Effector memory CD4-positive, alpha-beta T cell (primary cell): ENCODE measurements around the gene AQP5.

Experiments
- DNase-seq, 3 donors: peaks; one replicate each; pipeline ENCODE4 v3.0.0-alpha.2; 2020
- H3K27ac ChIP-seq: 2 replicates; pipeline ENCODE4 v1.7.0; 2013; ENCODE audit warnings: mild to moderate bottlenecking, low read length, moderate library complexity; ENCODE audit not compliant: insufficient read depth, poor library complexity, severe bottlenecking
- H3K27me3 ChIP-seq: replicated peaks from 2 replicates; pipeline ENCODE4 v1.7.0; 2013; ENCODE audit warnings: mild to moderate bottlenecking, low read length; ENCODE audit not compliant: insufficient read depth, control insufficient read depth, poor library complexity, severe bottlenecking
- H3K36me3 ChIP-seq: 2 replicates; pipeline ENCODE4 v1.7.0; 2013; ENCODE audit warnings: mild to moderate bottlenecking, low read length, moderate library complexity; ENCODE audit not compliant: control insufficient read depth, insufficient read depth
- H3K4me1 ChIP-seq: 2 replicates; pipeline ENCODE4 v1.7.0; 2013; ENCODE audit warnings: low read length, mild to moderate bottlenecking; ENCODE audit not compliant: control insufficient read depth, insufficient read depth, poor library complexity, severe bottlenecking
- H3K4me3 ChIP-seq: 2 replicates; pipeline ENCODE4 v1.7.0; 2013; ENCODE audit warnings: low read length, low read depth, mild to moderate bottlenecking; ENCODE audit not compliant: insufficient read depth, poor library complexity, severe bottlenecking
- H3K9me3 ChIP-seq: 2 replicates; pipeline ENCODE4 v1.7.0; 2013; ENCODE audit warnings: mild to moderate bottlenecking, low read length, moderate library complexity; ENCODE audit not compliant: control insufficient read depth

AQP5 gene

GRCh38 chr12:49956663-49957569, 4.8 kb upstream of the AQP5 start:
- H3K27ac ChIP-seq: no peak overlapping the region
- no peak for DNase-seq
- no peaks in the 10 kb centered on the region for H3K36me3 ChIP-seq
- no peaks in the 10 kb centered on the region for H3K9me3 ChIP-seq
- no peak overlapping the region for H3K4me3 ChIP-seq
- peaks cover 5% of the 10 kb centered on the region for H3K4me1 ChIP-seq
- peaks cover 41% of the 10 kb centered on the region for H3K27me3 ChIP-seq

DNA sequence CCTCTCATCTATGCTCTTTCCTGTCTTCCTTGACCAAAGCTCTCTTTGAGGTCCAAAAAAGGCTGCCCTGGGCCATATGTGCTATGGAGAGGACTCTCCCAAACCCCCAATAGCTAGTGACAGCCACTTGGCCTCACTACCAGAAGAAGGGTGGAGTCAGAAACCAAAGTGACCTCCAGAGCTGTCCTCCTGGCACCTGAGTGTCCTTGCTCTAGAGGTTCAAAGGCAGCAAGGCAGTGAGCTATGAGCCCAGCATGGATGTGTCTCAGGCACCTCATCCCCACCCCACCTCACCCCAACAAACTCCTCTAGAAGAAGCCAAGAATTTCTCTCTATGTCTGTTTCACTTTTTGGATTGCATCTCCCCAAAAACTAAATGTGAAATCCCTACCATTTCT, 4.1 kb upstream of the AQP5 start:
- Histone ChIP-seq H3K27ac (no peak overlapping the region), H3K36me3 (no peaks in the 10 kb centered on the region), H3K4me3 (no peak overlapping the region), H3K27me3 (peaks cover 48% of the 10 kb centered on the region), H3K4me1 (peaks cover 5% of the 10 kb centered on the region), H3K9me3 (no peaks in the 10 kb centered on the region)
- no peak for DNase-seq

- H3K27me3 ChIP-seq: peaks cover 38% of the 10 kb centered on the region
- no peak overlapping the region for H3K27ac ChIP-seq
- no peaks in the 10 kb centered on the region for H3K9me3 ChIP-seq
- no peaks in the 10 kb centered on the region for H3K36me3 ChIP-seq
- peaks cover 5% of the 10 kb centered on the region for H3K4me1 ChIP-seq
- DNase-seq: no peak
- H3K4me3 ChIP-seq: no peak overlapping the region
These were observed 1.8 kb upstream of the AQP5 start for GRCh38 chr12:49959685-49960473.

- H3K36me3 ChIP-seq: no peaks in the 10 kb centered on the region
- DNase-seq: no peak
- no peak overlapping the region for H3K27ac ChIP-seq
- H3K4me1 ChIP-seq: peaks cover 5% of the 10 kb centered on the region
- H3K27me3 ChIP-seq: peaks cover 38% of the 10 kb centered on the region
- H3K9me3 ChIP-seq: no peaks in the 10 kb centered on the region
- no peak overlapping the region for H3K4me3 ChIP-seq
These were observed 1.1 kb upstream of the AQP5 start for GRCh38 chr12:49960474-49961110.

DNA sequence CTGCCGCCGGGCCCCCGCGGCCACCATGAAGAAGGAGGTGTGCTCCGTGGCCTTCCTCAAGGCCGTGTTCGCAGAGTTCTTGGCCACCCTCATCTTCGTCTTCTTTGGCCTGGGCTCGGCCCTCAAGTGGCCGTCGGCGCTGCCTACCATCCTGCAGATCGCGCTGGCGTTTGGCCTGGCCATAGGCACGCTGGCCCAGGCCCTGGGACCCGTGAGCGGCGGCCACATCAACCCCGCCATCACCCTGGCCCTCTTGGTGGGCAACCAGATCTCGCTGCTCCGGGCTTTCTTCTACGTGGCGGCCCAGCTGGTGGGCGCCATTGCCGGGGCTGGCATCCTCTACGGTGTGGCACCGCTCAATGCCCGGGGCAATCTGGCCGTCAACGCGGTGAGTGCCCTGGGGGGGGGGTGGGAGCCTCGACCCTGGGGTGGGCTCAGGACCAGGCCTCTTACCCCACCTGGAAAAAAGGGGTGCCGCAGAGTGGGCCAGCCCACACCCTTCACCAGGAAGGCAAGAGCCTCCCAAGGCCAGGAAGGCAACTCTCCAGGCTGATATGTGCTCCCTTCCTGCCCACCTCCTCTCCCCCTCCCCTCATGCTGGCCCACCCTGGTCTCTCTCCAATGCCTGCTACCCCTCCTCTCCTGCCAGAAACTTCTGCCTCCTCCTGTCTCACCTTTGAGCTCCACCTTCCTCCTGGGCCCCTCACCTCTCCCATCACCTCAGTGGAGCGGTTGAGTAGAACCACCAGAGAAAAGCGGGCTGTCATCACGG, 507 bp downstream of the AQP5 start:
- H3K36me3 ChIP-seq: no peaks in the 10 kb centered on the region
- H3K9me3 ChIP-seq: no peaks in the 10 kb centered on the region
- no peak for DNase-seq
- H3K27ac ChIP-seq: no peak overlapping the region
- peaks cover 36% of the 10 kb centered on the region for H3K27me3 ChIP-seq
- H3K4me3 ChIP-seq: no peak overlapping the region
- peaks cover 7% of the 10 kb centered on the region for H3K4me1 ChIP-seq

- Histone ChIP-seq H3K4me1 (peaks cover 13% of the 10 kb centered on the region), H3K4me3 (no peak overlapping the region), H3K27me3 (peaks cover 39% of the 10 kb centered on the region), H3K9me3 (no peaks in the 10 kb centered on the region), H3K27ac (no peak overlapping the region), H3K36me3 (no peaks in the 10 kb centered on the region)
- DNase-seq: no peak
These were observed 1.4 kb downstream of the AQP5 start for GRCh38 chr12:49962861-49963765.

- Histone ChIP-seq H3K9me3 (no peaks in the 10 kb centered on the region), H3K36me3 (no peaks in the 10 kb centered on the region), H3K4me3 (no peak overlapping the region), H3K27me3 (peaks cover 35% of the 10 kb centered on the region), H3K27ac (no peak overlapping the region), H3K4me1 (peaks cover 13% of the 10 kb centered on the region)
- no peak for DNase-seq
These were observed 2.5 kb downstream of the AQP5 start for GRCh38 chr12:49963976-49964815.

DNA sequence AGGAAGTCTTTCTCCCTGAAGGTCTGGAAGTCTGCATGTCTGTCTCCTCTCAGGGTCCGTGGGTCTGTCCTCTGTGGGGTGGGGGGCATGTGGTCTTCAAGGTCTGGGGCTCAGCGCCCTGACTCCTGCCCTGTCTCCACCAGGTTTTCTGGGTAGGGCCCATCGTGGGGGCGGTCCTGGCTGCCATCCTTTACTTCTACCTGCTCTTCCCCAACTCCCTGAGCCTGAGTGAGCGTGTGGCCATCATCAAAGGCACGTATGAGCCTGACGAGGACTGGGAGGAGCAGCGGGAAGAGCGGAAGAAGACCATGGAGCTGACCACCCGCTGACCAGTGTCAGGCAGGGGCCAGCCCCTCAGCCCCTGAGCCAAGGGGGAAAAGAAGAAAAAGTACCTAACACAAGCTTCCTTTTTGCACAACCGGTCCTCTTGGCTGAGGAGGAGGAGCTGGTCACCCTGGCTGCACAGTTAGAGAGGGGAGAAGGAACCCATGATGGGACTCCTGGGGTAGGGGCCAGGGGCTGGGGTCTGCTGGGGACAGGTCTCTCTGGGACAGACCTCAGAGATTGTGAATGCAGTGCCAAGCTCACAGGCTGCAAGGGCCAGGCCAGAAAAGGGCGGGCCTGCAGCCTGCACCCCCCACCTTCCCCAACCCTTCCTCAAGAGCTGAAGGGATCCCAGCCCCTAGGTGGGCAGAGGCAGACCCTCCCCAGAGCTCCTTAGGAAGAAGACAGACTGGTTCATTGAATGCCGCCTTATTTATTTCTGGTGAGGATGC, 3.4 kb downstream of the AQP5 start:
- peaks cover 13% of the 10 kb centered on the region for H3K4me1 ChIP-seq
- no peak overlapping the region for H3K4me3 ChIP-seq
- H3K9me3 ChIP-seq: no peaks in the 10 kb centered on the region
- no peak for DNase-seq
- no peaks in the 10 kb centered on the region for H3K36me3 ChIP-seq
- H3K27me3 ChIP-seq: peaks cover 28% of the 10 kb centered on the region
- H3K27ac ChIP-seq: no peak overlapping the region
